ENCODE data around the gene KLKB1. TPM values are rescaled to one million over a fixed set of nuclear protein-coding genes. Genes with fewer than 3 reads are reported as not detected.
A peak's percentile ranks its signal among the peaks of the same experiment; 100 is the strongest.

KLKB1 gene
- total RNA-seq, 1 donor from 2014 or later = 1.6 TPM

DNA sequence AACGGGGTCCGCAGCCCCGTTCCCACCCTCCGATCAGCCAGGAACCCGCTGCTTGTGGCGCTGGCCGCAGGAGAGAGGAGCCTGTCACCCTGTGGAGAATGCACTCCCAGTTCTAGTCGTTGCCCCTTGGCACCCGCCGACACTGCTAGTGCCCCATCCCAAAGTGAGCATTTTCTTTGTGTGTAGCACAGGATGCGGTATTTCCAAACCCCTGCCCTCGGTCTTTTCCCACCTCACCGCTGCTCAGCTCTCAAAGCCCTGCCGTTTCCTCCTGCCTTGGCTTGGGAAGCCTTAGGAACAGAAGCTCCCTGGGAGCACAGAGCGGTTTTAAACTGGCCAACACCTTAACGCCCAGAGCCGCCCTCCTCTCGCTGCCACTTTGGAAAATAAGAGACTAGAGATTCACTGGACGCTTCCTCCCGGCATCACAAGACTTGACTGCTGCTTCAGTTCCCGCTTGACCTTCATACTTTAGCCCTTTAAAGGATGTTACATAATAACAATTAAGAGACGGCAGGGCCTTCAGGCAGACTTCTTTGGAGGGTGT, 35.2 kb upstream of the KLKB1 start:
- Histone ChIP-seq H3K36me3 (peaks cover 12% of the 10 kb centered on the region), H3K4me3 (peak overlapping the region; percentile 92), H3K27ac (peak overlapping the region; percentile 98), H3K27me3 (ENCODE audit: low read depth) (no peaks in the 10 kb centered on the region), H3K9me3 (no peaks in the 10 kb centered on the region), H3K4me1 (peaks cover 27% of the 10 kb centered on the region)
- intact Hi-C loops (cut with DNase I) = no loop called here
- ATAC-seq (peak in 1 of 2 donors; percentile 41), DNase-seq (no peak)
- TF ChIP-seq, protein P1, sequence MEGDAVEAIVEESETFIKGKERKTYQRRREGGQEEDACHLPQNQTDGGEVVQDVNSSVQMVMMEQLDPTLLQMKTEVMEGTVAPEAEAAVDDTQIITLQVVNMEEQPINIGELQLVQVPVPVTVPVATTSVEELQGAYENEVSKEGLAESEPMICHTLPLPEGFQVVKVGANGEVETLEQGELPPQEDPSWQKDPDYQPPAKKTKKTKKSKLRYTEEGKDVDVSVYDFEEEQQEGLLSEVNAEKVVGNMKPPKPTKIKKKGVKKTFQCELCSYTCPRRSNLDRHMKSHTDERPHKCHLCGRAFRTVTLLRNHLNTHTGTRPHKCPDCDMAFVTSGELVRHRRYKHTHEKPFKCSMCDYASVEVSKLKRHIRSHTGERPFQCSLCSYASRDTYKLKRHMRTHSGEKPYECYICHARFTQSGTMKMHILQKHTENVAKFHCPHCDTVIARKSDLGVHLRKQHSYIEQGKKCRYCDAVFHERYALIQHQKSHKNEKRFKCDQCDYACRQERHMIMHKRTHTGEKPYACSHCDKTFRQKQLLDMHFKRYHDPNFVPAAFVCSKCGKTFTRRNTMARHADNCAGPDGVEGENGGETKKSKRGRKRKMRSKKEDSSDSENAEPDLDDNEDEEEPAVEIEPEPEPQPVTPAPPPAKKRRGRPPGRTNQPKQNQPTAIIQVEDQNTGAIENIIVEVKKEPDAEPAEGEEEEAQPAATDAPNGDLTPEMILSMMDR (IDR thresholded peaks at IDR 0.05) = no peak

DNA sequence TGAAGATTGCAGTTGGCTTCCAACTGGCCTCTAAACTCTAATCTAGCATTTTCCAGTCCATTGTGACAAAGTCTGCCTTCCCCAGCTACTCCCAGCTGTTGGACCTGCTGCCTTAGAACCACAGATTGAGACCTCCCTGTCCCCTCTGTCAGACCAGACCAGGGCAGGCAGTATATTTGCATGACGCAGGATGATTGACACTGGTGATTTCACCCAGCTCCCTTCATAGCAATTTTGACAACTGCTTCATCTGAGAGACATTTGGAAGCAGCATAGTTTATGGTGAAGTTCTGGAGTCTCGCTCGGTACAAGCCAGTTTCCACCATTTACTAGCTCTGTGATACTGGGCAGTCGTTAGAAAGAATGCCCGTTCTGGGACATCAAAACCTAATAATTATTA, 33.5 kb upstream of the KLKB1 start:
- ATAC-seq = no peak
- Histone ChIP-seq H3K4me3 (no peak overlapping the region), H3K27ac (no peak overlapping the region), H3K36me3 (peaks cover 19% of the 10 kb centered on the region), H3K27me3 (ENCODE audit: low read depth) (no peaks in the 10 kb centered on the region), H3K4me1 (peaks cover 27% of the 10 kb centered on the region), H3K9me3 (no peaks in the 10 kb centered on the region)
- intact Hi-C loops (cut with DNase I) = no loop called here
- TF ChIP-seq, protein P1 (IDR thresholded peaks at IDR 0.05) = no peak
- no peak for DNase-seq

DNA sequence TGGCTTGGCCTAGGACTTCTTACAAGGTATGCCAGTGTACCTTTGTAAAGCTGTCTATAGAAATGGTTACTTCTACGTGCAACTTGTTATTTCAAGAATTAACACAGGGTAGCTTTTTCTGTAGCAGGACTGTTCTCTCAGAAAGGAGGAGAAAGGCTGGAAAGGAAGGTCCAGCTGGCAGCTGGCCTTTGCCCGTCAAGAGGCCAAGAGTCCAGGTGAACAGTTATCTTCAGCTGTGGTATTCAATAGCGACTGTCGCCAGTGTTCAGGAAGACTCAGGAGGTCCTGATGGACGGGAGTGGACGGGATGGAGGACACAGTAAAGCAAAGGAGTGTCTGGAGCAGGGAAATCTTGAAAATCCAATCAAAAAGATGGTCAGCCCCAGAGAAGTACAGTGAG, 31.2 kb upstream of the KLKB1 start:
- H3K27ac ChIP-seq = no peak overlapping the region
- H3K27me3 ChIP-seq (ENCODE audit: low read depth) = no peaks in the 10 kb centered on the region
- TF ChIP-seq, protein P1 (IDR thresholded peaks at IDR 0.05) = no peak
- intact Hi-C loops (cut with DNase I) = no loop called here
- no peaks in the 10 kb centered on the region for H3K9me3 ChIP-seq
- H3K36me3 ChIP-seq = peaks cover 20% of the 10 kb centered on the region
- peaks cover 15% of the 10 kb centered on the region for H3K4me1 ChIP-seq
- DNase-seq = no peak
- no peak overlapping the region for H3K4me3 ChIP-seq
- no peak for ATAC-seq

DNA sequence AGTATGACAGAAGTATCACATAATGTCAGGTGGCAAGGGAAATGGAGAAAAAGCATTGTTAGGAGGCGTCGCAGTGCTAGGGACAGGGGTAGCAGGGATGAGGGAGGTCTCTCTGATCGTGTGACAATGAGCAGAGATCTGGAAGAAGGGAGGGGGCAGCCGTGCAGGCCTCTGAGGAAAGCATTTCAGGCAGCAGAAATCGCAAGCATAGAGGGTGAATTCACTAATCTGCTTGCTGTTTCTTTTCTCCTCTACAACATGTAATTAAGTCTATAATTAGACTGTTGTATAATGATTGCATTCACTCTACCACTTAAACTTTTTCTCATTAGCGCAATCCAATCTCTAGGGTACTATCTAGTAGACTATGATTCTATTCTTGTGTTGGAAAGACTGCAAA, 26.8 kb upstream of the KLKB1 start:
- DNase-seq = no peak
- TF ChIP-seq, protein P1 (IDR thresholded peaks at IDR 0.05) = no peak
- Histone ChIP-seq H3K27me3 (ENCODE audit: low read depth) (no peaks in the 10 kb centered on the region), H3K27ac (no peak overlapping the region), H3K4me3 (no peak overlapping the region), H3K4me1 (no peaks in the 10 kb centered on the region), H3K36me3 (peaks cover 14% of the 10 kb centered on the region), H3K9me3 (no peaks in the 10 kb centered on the region)
- intact Hi-C loops (cut with DNase I) = no loop called here
- no peak for ATAC-seq

DNA sequence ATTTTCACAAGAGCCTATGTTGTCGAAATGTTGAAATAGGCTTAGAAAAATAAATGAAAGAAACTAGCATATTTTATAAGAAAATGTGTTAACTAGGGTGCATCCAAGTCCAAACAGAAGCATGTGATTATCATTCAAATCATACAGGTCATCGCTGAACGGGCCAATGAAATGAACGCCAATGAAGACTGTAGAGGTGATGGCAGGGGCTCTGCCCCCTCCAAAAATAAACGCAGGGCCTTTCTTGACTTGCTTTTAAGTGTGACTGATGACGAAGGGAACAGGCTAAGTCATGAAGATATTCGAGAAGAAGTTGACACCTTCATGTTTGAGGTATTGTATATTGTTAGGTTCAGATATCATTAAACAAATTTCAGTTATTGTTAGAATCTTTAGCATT, 26.3 kb upstream of the KLKB1 start:
- intact Hi-C loops (cut with DNase I) = no loop called here
- no peak for ATAC-seq
- DNase-seq = no peak
- Histone ChIP-seq H3K36me3 (peaks cover 13% of the 10 kb centered on the region), H3K27ac (no peak overlapping the region), H3K9me3 (no peaks in the 10 kb centered on the region), H3K27me3 (ENCODE audit: low read depth) (no peaks in the 10 kb centered on the region), H3K4me1 (no peaks in the 10 kb centered on the region), H3K4me3 (no peak overlapping the region)
- TF ChIP-seq, protein P1 (IDR thresholded peaks at IDR 0.05) = no peak

Measured in lower lobe of right lung (tissue), 2 donors.